RPMI7951 (cell line): ENCODE data around the gene ITGA1. TPM values are rescaled to one million over a fixed set of nuclear protein-coding genes. Genes with fewer than 3 reads are reported as not detected.

Experiments
- DNase-seq: peaks from one replicate; pipeline ENCODE4 v3.0.0-alpha.2; 2012; ENCODE audit warnings: low read depth
- total RNA-seq: library from RNA; depleted of rRNA; stranded (reverse); fragments of >200 nt; shearing (Covaris generic); gene quantifications from 2 replicates; pipeline ENCODE4 v1.2.3, GENCODE V29; 2014; rRNA removed

Gene ITGA1
- 47.7 and 74.6 TPM in 2 replicates for total RNA-seq

GRCh38 chr5:52787600-52788504, at the start of gene ITGA1, which contains the start of gene PELO:
Gene ITGA1, plus strand, starts transcription at chr5:52787916. Its CDS starts 438 bp downstream, at chr5:52788354.
Gene PELO, plus strand, starts transcription at chr5:52787916. Its CDS starts 12,479 bp downstream, at chr5:52800395.
- peak; percentile 95 for DNase-seq

GRCh38 chr5:52738095-52738506, 49.6 kb upstream of the ITGA1 start:
- peak; percentile 90 for DNase-seq

GRCh38 chr5:52740007-52740406, 47.7 kb upstream of the ITGA1 start:
- DNase-seq: peak; percentile 42

GRCh38 chr5:52743012-52743411, 44.7 kb upstream of the ITGA1 start:
- DNase-seq: peak; percentile 68

GRCh38 chr5:52743529-52743928, 44.2 kb upstream of the ITGA1 start:
- no peak for DNase-seq

- peak; percentile 80 for DNase-seq
Observed at GRCh38 chr5:52743970-52744369, 43.7 kb upstream of the ITGA1 start.

GRCh38 chr5:52744867-52745458, 42.8 kb upstream of the ITGA1 start:
- DNase-seq: peak; percentile 30

- DNase-seq: no peak
Observed at GRCh38 chr5:52746539-52746938, 41.2 kb upstream of the ITGA1 start.

GRCh38 chr5:52748590-52748989, 39.1 kb upstream of the ITGA1 start:
- DNase-seq: peak; percentile 28

GRCh38 chr5:52749666-52750065, 38.0 kb upstream of the ITGA1 start:
- DNase-seq: no peak

- DNase-seq: no peak
Observed at GRCh38 chr5:52751137-52751536, 36.6 kb upstream of the ITGA1 start.

- no peak for DNase-seq
Observed at GRCh38 chr5:52754051-52754450, 33.7 kb upstream of the ITGA1 start.

GRCh38 chr5:52757527-52757926, 30.2 kb upstream of the ITGA1 start:
- no peak for DNase-seq

GRCh38 chr5:52758014-52758413, 29.7 kb upstream of the ITGA1 start:
- peak; percentile 82 for DNase-seq

GRCh38 chr5:52759331-52759730, 28.4 kb upstream of the ITGA1 start:
- no peak for DNase-seq

GRCh38 chr5:52760695-52761366, 26.9 kb upstream of the ITGA1 start:
- no peak for DNase-seq

GRCh38 chr5:52767217-52767743, 20.4 kb upstream of the ITGA1 start:
- DNase-seq: no peak

GRCh38 chr5:52767766-52768480, 19.8 kb upstream of the ITGA1 start:
- no peak for DNase-seq

- no peak for DNase-seq
Observed at GRCh38 chr5:52769061-52769460, 18.7 kb upstream of the ITGA1 start.

- DNase-seq: no peak
Observed at GRCh38 chr5:52770287-52770939, 17.3 kb upstream of the ITGA1 start.
